Neural progenitor cell (in vitro differentiated cells): ENCODE data around the gene RERE.

Experiments
- EZH2 ChIP-seq: fragments of 200-600 bp; sonication (generic); IDR thresholded peaks from 2 replicates; pipeline ENCODE4 v1.6.1; 2017; ENCODE audit warnings: antibody characterized with exemption, mild to moderate bottlenecking, moderate library complexity
- EZH2phosphoT487 ChIP-seq: fragments of 200-600 bp; sonication (generic); IDR thresholded peaks from 2 replicates; pipeline ENCODE4 v1.6.1; 2017; ENCODE audit warnings: antibody characterized with exemption
- TF ChIP-seq, protein P1 (sequence below): fragments of 200-600 bp; sonication (generic); IDR thresholded peaks from 2 replicates; pipeline ENCODE4 v1.5.1; 2017; ENCODE audit warnings: antibody characterized with exemption, mild to moderate bottlenecking

DNA sequence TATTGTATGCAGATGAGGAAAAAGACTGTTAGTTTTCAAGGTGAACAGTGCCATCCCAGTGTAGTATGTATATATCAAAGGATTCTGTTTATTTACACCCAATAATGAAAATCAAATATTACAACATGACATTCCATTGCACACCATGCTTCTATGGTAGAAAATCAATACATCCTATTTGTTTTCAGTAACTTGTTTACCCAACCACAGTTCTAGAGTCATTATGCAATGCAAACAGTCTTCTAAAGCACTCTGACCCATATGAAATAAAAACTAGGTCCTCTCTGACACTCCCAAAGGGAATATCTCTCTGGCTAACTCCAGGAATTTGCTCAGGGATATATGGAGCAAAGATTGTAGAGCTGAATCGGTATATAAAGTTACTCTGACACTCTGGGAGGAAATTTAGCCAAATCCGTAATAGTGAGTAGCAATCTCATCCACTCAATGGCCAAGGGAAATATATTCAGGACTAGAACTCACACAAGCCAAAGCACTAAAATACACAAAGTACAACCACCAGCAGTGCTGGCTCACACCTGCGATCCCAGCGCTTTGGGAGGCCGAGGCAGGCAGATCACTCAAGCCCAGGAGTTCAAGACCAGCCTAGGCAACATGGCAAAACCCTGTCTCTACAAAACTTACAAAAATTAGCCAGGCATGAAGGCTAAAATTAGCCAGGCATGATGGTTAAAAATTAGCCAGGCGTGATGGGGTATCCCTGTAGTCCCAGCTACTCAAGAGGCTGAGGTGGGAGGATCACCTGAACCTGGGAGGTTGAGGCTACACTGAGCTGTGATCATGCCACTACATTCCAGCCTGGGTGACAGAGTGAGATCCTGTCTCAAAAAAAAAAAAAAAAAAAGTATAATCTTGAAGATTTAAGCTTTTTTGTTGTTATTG lies 75.2 kb downstream of the RERE start:
- TF ChIP-seq, protein P1, sequence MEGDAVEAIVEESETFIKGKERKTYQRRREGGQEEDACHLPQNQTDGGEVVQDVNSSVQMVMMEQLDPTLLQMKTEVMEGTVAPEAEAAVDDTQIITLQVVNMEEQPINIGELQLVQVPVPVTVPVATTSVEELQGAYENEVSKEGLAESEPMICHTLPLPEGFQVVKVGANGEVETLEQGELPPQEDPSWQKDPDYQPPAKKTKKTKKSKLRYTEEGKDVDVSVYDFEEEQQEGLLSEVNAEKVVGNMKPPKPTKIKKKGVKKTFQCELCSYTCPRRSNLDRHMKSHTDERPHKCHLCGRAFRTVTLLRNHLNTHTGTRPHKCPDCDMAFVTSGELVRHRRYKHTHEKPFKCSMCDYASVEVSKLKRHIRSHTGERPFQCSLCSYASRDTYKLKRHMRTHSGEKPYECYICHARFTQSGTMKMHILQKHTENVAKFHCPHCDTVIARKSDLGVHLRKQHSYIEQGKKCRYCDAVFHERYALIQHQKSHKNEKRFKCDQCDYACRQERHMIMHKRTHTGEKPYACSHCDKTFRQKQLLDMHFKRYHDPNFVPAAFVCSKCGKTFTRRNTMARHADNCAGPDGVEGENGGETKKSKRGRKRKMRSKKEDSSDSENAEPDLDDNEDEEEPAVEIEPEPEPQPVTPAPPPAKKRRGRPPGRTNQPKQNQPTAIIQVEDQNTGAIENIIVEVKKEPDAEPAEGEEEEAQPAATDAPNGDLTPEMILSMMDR = no peak
- no peak for TF ChIP-seq EZH2
- no peak for TF ChIP-seq EZH2phosphoT487
